K562 (cell line): ENCODE measurements around the gene CDKN2D.

Experiments used
- CREM ChIP-seq: IDR thresholded peaks from 2 replicates; pipeline ENCODE4 v1.6.1; 2014; ENCODE audit warnings: antibody characterized with exemption, low read depth
- EP300 ChIP-seq: IDR thresholded peaks from 2 replicates; pipeline ENCODE4 v1.6.1; 2012; ENCODE audit warnings: low read length, improper control_type of control experiment
- HNRNPH1 ChIP-seq: fragments of 200-400 bp; formaldehyde crosslinking; optimal IDR thresholded peaks from 2 replicates; pipeline ENCODE3; 2017; ENCODE audit warnings: low read depth, mild to moderate bottlenecking, low read length, moderate library complexity
- POLR2A ChIP-seq: fragments of 450-650 bp; conservative IDR thresholded peaks from 2 replicates; pipeline ENCODE4 v1.6.1; 2016
- RBM25 ChIP-seq: fragments of 200-400 bp; formaldehyde crosslinking; IDR thresholded peaks from 2 replicates; pipeline ENCODE4 v1.6.1; 2018; ENCODE audit warnings: low read length, low read depth, moderate library complexity; ENCODE audit not compliant: severe bottlenecking
- SP1 ChIP-seq: sonication (generic); formaldehyde crosslinking; IDR thresholded peaks from 2 replicates; pipeline ENCODE4 v1.8.1; 2022; ENCODE audit warnings: mild to moderate bottlenecking, missing genetic modification reagents
- TF ChIP-seq, protein P1 (sequence below): sonication (generic); formaldehyde crosslinking; IDR thresholded peaks from 2 replicates; pipeline ENCODE4 v1.8.1; 2022; ENCODE audit warnings: missing genetic modification reagents
- TF ChIP-seq, protein P2 (sequence below): sonication (generic); formaldehyde crosslinking; IDR thresholded peaks from 2 replicates; pipeline ENCODE4 v1.8.1; 2023; ENCODE audit warnings: mild to moderate bottlenecking, missing genetic modification reagents

DNA sequence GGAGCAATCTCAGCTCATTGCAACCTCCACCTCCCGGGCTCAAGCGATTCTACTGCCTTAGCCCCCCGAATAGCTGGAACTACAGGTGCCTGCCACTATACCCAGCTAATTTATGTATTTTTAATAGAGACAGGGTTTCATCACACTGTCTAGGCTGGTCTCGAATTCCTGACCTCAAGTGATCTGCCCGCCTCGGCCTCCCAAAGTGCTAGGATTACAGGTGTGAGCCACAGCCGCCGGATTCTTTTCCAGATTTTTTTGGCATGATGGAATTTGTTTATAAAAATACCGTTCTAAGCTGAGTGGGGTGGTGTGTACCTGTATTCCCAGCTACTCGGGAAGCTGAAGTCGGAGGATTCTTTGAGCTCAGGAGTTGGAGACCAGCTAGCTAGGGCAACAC, 31.1 kb downstream of the CDKN2D start:
- no peak for TF ChIP-seq SP1
- no peak for TF ChIP-seq POLR2A
- TF ChIP-seq CREM: no peak
- TF ChIP-seq RBM25: no peak
- TF ChIP-seq EP300: no peak
- TF ChIP-seq, protein P1, sequence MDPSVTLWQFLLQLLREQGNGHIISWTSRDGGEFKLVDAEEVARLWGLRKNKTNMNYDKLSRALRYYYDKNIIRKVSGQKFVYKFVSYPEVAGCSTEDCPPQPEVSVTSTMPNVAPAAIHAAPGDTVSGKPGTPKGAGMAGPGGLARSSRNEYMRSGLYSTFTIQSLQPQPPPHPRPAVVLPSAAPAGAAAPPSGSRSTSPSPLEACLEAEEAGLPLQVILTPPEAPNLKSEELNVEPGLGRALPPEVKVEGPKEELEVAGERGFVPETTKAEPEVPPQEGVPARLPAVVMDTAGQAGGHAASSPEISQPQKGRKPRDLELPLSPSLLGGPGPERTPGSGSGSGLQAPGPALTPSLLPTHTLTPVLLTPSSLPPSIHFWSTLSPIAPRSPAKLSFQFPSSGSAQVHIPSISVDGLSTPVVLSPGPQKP (CRISPR knock-in tag): no peak
- no peak for TF ChIP-seq HNRNPH1
- TF ChIP-seq, protein P2, sequence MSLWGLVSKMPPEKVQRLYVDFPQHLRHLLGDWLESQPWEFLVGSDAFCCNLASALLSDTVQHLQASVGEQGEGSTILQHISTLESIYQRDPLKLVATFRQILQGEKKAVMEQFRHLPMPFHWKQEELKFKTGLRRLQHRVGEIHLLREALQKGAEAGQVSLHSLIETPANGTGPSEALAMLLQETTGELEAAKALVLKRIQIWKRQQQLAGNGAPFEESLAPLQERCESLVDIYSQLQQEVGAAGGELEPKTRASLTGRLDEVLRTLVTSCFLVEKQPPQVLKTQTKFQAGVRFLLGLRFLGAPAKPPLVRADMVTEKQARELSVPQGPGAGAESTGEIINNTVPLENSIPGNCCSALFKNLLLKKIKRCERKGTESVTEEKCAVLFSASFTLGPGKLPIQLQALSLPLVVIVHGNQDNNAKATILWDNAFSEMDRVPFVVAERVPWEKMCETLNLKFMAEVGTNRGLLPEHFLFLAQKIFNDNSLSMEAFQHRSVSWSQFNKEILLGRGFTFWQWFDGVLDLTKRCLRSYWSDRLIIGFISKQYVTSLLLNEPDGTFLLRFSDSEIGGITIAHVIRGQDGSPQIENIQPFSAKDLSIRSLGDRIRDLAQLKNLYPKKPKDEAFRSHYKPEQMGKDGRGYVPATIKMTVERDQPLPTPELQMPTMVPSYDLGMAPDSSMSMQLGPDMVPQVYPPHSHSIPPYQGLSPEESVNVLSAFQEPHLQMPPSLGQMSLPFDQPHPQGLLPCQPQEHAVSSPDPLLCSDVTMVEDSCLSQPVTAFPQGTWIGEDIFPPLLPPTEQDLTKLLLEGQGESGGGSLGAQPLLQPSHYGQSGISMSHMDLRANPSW (CRISPR knock-in tag): no peak
